ENCODE data around the gene MBP.

- TF ChIP-seq EZH2 (IDR thresholded peaks at IDR 0.05): no peak
- TF ChIP-seq FOXP2 (optimal IDR thresholded peaks at IDR 0.05; ENCODE audit: control extremely low read depth, extremely low read length, insufficient read depth): no peak
Observed at GRCh38 chr18:76963936-76964335, 168.6 kb downstream of the MBP start.
